ENCODE measurements around the gene ABLIM3. TPM values are rescaled to one million over a fixed set of nuclear protein-coding genes. Genes with fewer than 3 reads are reported as not detected.

The ABLIM3 gene
- total RNA-seq, 2 experiments from 2014 or later: not detected

GRCh38 chr5:149297340-149298025 is 156.2 kb downstream of the ABLIM3 start:
- Mint-ChIP-seq H3K27me3 (no peaks in the 10 kb centered on the region), H3K4me3 (no peak overlapping the region), H3K4me1 (peaks cover 25% of the 10 kb centered on the region), H3K36me3 (no peaks in the 10 kb centered on the region), H3K9me3 (no peaks in the 10 kb centered on the region), H3K27ac (no peak overlapping the region)
- no peak for DNase-seq

- Mint-ChIP-seq H3K27me3 (no peaks in the 10 kb centered on the region), H3K4me3 (no peak overlapping the region), H3K9me3 (no peaks in the 10 kb centered on the region), H3K4me1 (peaks cover 25% of the 10 kb centered on the region), H3K36me3 (no peaks in the 10 kb centered on the region), H3K27ac (no peak overlapping the region)
- DNase-seq: no peak
These were observed 156.9 kb downstream of the ABLIM3 start for GRCh38 chr5:149298163-149298562.

GRCh38 chr5:149298842-149299404 is 157.6 kb downstream of the ABLIM3 start:
- H3K9me3 Mint-ChIP-seq: no peaks in the 10 kb centered on the region
- H3K27ac Mint-ChIP-seq: no peak overlapping the region
- no peaks in the 10 kb centered on the region for H3K36me3 Mint-ChIP-seq
- H3K4me3 Mint-ChIP-seq: no peak overlapping the region
- peaks cover 25% of the 10 kb centered on the region for H3K4me1 Mint-ChIP-seq
- DNase-seq: no peak
- no peaks in the 10 kb centered on the region for H3K27me3 Mint-ChIP-seq

GRCh38 chr5:149299451-149300054 is 158.3 kb downstream of the ABLIM3 start:
- Mint-ChIP-seq H3K36me3 (no peaks in the 10 kb centered on the region), H3K9me3 (no peaks in the 10 kb centered on the region), H3K4me3 (no peak overlapping the region), H3K4me1 (peaks cover 25% of the 10 kb centered on the region), H3K27ac (no peak overlapping the region), H3K27me3 (no peaks in the 10 kb centered on the region)
- DNase-seq: no peak

GRCh38 chr5:149300441-149300840 is 159.1 kb downstream of the ABLIM3 start:
- H3K9me3 Mint-ChIP-seq: no peaks in the 10 kb centered on the region
- peaks cover 19% of the 10 kb centered on the region for H3K4me1 Mint-ChIP-seq
- H3K27ac Mint-ChIP-seq: no peak overlapping the region
- H3K36me3 Mint-ChIP-seq: no peaks in the 10 kb centered on the region
- H3K4me3 Mint-ChIP-seq: no peak overlapping the region
- DNase-seq: no peak
- no peaks in the 10 kb centered on the region for H3K27me3 Mint-ChIP-seq

- Mint-ChIP-seq H3K4me1 (peaks cover 16% of the 10 kb centered on the region), H3K27ac (no peak overlapping the region), H3K27me3 (no peaks in the 10 kb centered on the region), H3K36me3 (no peaks in the 10 kb centered on the region), H3K9me3 (no peaks in the 10 kb centered on the region), H3K4me3 (no peak overlapping the region)
- DNase-seq: no peak
These were observed 159.9 kb downstream of the ABLIM3 start for GRCh38 chr5:149301049-149301743.

- no peaks in the 10 kb centered on the region for H3K9me3 Mint-ChIP-seq
- H3K36me3 Mint-ChIP-seq: no peaks in the 10 kb centered on the region
- H3K4me1 Mint-ChIP-seq: peaks cover 12% of the 10 kb centered on the region
- no peak for DNase-seq
- no peak overlapping the region for H3K4me3 Mint-ChIP-seq
- no peaks in the 10 kb centered on the region for H3K27me3 Mint-ChIP-seq
- no peak overlapping the region for H3K27ac Mint-ChIP-seq
These were observed 160.6 kb downstream of the ABLIM3 start for GRCh38 chr5:149301744-149302380.

GRCh38 chr5:149302641-149303040 is 161.3 kb downstream of the ABLIM3 start:
- no peaks in the 10 kb centered on the region for H3K36me3 Mint-ChIP-seq
- no peak overlapping the region for H3K27ac Mint-ChIP-seq
- no peak for DNase-seq
- H3K4me1 Mint-ChIP-seq: peaks cover 12% of the 10 kb centered on the region
- no peaks in the 10 kb centered on the region for H3K27me3 Mint-ChIP-seq
- H3K4me3 Mint-ChIP-seq: no peak overlapping the region
- H3K9me3 Mint-ChIP-seq: no peaks in the 10 kb centered on the region

GRCh38 chr5:149303210-149303609 is 161.9 kb downstream of the ABLIM3 start:
- Mint-ChIP-seq H3K36me3 (no peaks in the 10 kb centered on the region), H3K27me3 (no peaks in the 10 kb centered on the region), H3K4me1 (peaks cover 9% of the 10 kb centered on the region), H3K4me3 (no peak overlapping the region), H3K9me3 (no peaks in the 10 kb centered on the region), H3K27ac (no peak overlapping the region)
- no peak for DNase-seq

- Mint-ChIP-seq H3K36me3 (no peaks in the 10 kb centered on the region), H3K4me1 (no peaks in the 10 kb centered on the region)
- no peak for DNase-seq
These were observed 163.1 kb downstream of the ABLIM3 start for GRCh38 chr5:149304195-149305078.

GRCh38 chr5:149309354-149309753 is 168.1 kb downstream of the ABLIM3 start:
- Mint-ChIP-seq H3K9me3 (no peaks in the 10 kb centered on the region), H3K4me1 (peaks cover 4% of the 10 kb centered on the region), H3K4me3 (no peak overlapping the region), H3K27ac (no peak overlapping the region), H3K36me3 (no peaks in the 10 kb centered on the region), H3K27me3 (no peaks in the 10 kb centered on the region)
- DNase-seq: no peak

More at GRCh38 chr5:149304195-149305078, 163.1 kb downstream of the ABLIM3 start:
- Mint-ChIP-seq H3K27ac (no peak overlapping the region), H3K4me3 (no peak overlapping the region), H3K9me3 (no peaks in the 10 kb centered on the region), H3K27me3 (no peaks in the 10 kb centered on the region)

Measured in activated naive CD8-positive, alpha-beta T cell treated with anti-CD3 and anti-CD28 coated beads for 36 hours (primary cell).